SW480 (cell line): Measurements from ENCODE around the gene PUM2.
A peak's percentile ranks its signal among the peaks of the same experiment; 100 is the strongest.
"Not testable (repeated sequence)": the region's sequence is repeated elsewhere in the genome, so short reads cannot be mapped to it uniquely, and the experiment has no call there.

Experiments used
- DNase-seq: peaks from one replicate; pipeline ENCODE4 v3.0.0-alpha.2; 2016; ENCODE audit warnings: low spot score

Gene PUM2

GRCh38 chr2:20368706-20369105 lies 18.1 kb upstream of the PUM2 start:
- DNase-seq: no peak

GRCh38 chr2:20367929-20368328 lies 17.3 kb upstream of the PUM2 start:
- not testable (repeated sequence) for DNase-seq

GRCh38 chr2:20366672-20367116 lies 16.1 kb upstream of the PUM2 start:
- DNase-seq: no peak

GRCh38 chr2:20365249-20365817 lies 14.7 kb upstream of the PUM2 start:
- no peak for DNase-seq

GRCh38 chr2:20363578-20363977 lies 12.9 kb upstream of the PUM2 start:
- no peak for DNase-seq

- no peak for DNase-seq
Observed at GRCh38 chr2:20362701-20363435, 12.2 kb upstream of the PUM2 start.

GRCh38 chr2:20361893-20362292 lies 11.2 kb upstream of the PUM2 start:
- no peak for DNase-seq

- no peak for DNase-seq
Observed at GRCh38 chr2:20359096-20359495, 8.5 kb upstream of the PUM2 start.

GRCh38 chr2:20357638-20358389 lies 7.2 kb upstream of the PUM2 start:
- DNase-seq: no peak

GRCh38 chr2:20356042-20356441 lies 5.4 kb upstream of the PUM2 start:
- DNase-seq: peak; percentile 35

GRCh38 chr2:20355131-20355530 lies 4.5 kb upstream of the PUM2 start:
- DNase-seq: peak; percentile 23

GRCh38 chr2:20353241-20353992 lies 2.8 kb upstream of the PUM2 start:
- no peak for DNase-seq

- no peak for DNase-seq
Observed at GRCh38 chr2:20352581-20353216, 2.1 kb upstream of the PUM2 start.

- peak; percentile 10 for DNase-seq
Observed at GRCh38 chr2:20352230-20352578, 1.6 kb upstream of the PUM2 start.

GRCh38 chr2:20351555-20352229 lies 1.0 kb upstream of the PUM2 start:
- DNase-seq: peak; percentile 48

- peak; percentile 60 for DNase-seq
Observed at GRCh38 chr2:20350041-20350712, 467 bp downstream of the PUM2 start.

GRCh38 chr2:20349513-20349921 lies 1.1 kb downstream of the PUM2 start:
- DNase-seq: peak; percentile 26

GRCh38 chr2:20348542-20348941 lies 2.1 kb downstream of the PUM2 start:
- no peak for DNase-seq

- DNase-seq: no peak
Observed at GRCh38 chr2:20346565-20347381, 3.9 kb downstream of the PUM2 start.

- no peak for DNase-seq
Observed at GRCh38 chr2:20343128-20343527, 7.5 kb downstream of the PUM2 start.
